Astrocyte (in vitro differentiated cells and primary cell): ENCODE data around the gene ATF7.

ENCODE experiments used
- EZH2 ChIP-seq: IDR thresholded peaks from 2 replicates; pipeline ENCODE4 v1.6.1; 2012; ENCODE audit warnings: mild to moderate bottlenecking, low read length, inconsistent platforms; ENCODE audit not compliant: insufficient read depth
- TF ChIP-seq, protein P1 (sequence below): IDR thresholded peaks from 2 replicates; pipeline ENCODE4 v1.5.1; 2011; ENCODE audit warnings: low read depth, mild to moderate bottlenecking, inconsistent platforms, low read length, moderate library complexity; ENCODE audit not compliant: insufficient read depth

DNA sequence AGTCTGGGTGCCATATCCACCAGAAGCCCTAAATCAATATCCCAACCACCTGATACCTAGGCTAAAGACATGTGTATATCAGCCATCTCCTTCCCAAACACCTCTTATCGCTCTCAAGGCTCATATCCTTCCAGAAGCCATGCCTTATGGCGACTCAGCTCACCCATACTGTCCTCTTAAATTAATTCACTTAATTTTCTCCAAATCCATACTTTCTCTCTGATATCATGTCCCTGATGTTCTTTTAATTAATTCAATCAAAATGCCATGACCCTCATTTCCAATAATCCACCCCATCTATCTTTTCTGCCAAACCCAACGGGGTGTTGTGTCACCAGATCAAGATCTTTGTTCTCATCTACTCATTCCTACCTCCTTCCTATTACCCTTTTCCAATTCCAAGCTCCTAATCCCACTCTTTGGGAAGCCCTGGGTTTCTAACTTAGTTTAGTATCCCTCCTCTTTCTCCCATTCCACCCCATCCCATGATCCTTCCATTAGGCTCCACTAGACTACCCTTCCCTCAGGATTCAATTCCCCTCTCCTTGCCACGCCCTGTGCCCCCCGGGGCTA lies 723 bp downstream of the ATF7 start:
- TF ChIP-seq EZH2, result no peak
- TF ChIP-seq, protein P1, sequence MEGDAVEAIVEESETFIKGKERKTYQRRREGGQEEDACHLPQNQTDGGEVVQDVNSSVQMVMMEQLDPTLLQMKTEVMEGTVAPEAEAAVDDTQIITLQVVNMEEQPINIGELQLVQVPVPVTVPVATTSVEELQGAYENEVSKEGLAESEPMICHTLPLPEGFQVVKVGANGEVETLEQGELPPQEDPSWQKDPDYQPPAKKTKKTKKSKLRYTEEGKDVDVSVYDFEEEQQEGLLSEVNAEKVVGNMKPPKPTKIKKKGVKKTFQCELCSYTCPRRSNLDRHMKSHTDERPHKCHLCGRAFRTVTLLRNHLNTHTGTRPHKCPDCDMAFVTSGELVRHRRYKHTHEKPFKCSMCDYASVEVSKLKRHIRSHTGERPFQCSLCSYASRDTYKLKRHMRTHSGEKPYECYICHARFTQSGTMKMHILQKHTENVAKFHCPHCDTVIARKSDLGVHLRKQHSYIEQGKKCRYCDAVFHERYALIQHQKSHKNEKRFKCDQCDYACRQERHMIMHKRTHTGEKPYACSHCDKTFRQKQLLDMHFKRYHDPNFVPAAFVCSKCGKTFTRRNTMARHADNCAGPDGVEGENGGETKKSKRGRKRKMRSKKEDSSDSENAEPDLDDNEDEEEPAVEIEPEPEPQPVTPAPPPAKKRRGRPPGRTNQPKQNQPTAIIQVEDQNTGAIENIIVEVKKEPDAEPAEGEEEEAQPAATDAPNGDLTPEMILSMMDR, result no peak
